ENCODE results near the gene CRYBB1. TPM values are rescaled to one million over a fixed set of nuclear protein-coding genes. Genes with fewer than 3 reads are reported as not detected.

The CRYBB1 gene
- total and polyA plus RNA-seq, 2 donors (not counting 1 experiment from before 2014, with no cell fraction given): 0.18 TPM; not detected in 1

DNA sequence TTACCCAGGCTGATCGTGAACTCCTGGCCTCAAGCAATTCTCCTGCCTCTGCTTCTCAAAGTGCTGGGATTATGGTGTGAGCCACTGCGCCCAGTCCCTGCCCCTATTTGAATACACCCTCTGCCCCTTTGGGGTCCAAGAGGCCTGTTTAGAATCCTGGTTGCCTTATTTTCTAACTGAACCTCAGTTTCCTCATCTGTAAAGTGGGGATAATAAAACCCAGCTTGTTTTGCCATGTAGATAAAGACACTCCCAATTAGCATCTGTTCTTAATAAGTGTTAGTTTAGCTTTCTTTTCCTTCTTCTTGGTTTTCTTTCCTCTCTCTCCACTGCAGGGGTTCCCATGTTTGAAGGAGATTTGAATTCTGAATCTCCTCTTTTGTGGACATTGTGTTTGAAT is 44.3 kb upstream of the CRYBB1 start:
- H3K27ac ChIP-seq (ENCODE audit: low read length in 2 of 2): no peak overlapping the region

GRCh38 chr22:26660961-26661578 is 43.2 kb upstream of the CRYBB1 start:
- peaks cover 36 to 52% of the 10 kb centered on the region in 2 donors for H3K4me1 ChIP-seq (ENCODE audit: control insufficient read depth in 2 of 2, insufficient read depth in 2 of 2, low read length in 2 of 2)
- ATAC-seq (ENCODE audit: low read depth) (no peak), DNase-seq (no peak)
- no peak overlapping the region for H3K9ac ChIP-seq (ENCODE audit: low read length)
- Mint-ChIP-seq H3K4me3 (no peak overlapping the region), H3K27ac (peak overlapping the region; percentile 7), H3K27me3 (peaks cover 12% of the 10 kb centered on the region), H3K4me1 (peaks cover 51% of the 10 kb centered on the region), H3K9me3 (ENCODE audit: insufficient read depth) (no peaks in the 10 kb centered on the region)
- H2AFZ ChIP-seq (ENCODE audit: insufficient read depth, low read depth, low read length, poor library complexity, severe bottlenecking): no peak overlapping the region
- no peak overlapping the region for H3K4me3 ChIP-seq (ENCODE audit: control extremely low read depth in 1 of 5, extremely low read depth in 1 of 5, insufficient read depth in 1 of 5, low read depth in 2 of 5, low read length in 4 of 5)
- no peaks in the 10 kb centered on the region for H3K9me3 ChIP-seq (ENCODE audit: control extremely low read depth in 1 of 3, control insufficient read depth in 2 of 3, insufficient read depth in 1 of 3, low read length in 2 of 3)
- POLR2A ChIA-PET: no interaction called here
- no peaks in the 10 kb centered on the region for H4K20me1 ChIP-seq (ENCODE audit: control insufficient read depth, insufficient read depth, low read length, poor library complexity, severe bottlenecking)
- H3K36me3 ChIP-seq (replicated peaks in 1 of 2; ENCODE audit: control extremely low read depth in 1 of 2, control insufficient read depth in 1 of 2, extremely low read depth in 1 of 2, insufficient read depth in 2 of 2, low read length in 1 of 2): no peaks in the 10 kb centered on the region
- 100% methylated on average over 5 of the region's 7 CpGs for WGBS (ENCODE audit: insufficient coverage)
- CTCF ChIA-PET: interaction anchor here (0.9 to 1.6 kb wide), 4 partner anchors 9 to 261 kb away, joined by 3 to 8 read pairs (median 4); no protein-coding TSS in a partner anchor
- no peak overlapping the region for H3K27ac ChIP-seq (ENCODE audit: low read length in 2 of 2)
- H3K4me2 ChIP-seq (replicated peaks; ENCODE audit: low read depth, low read length, poor library complexity, severe bottlenecking): no peak overlapping the region
- intact Hi-C loops (cut with micrococcal nuclease): no loop called here
- TF ChIP-seq, protein P1, sequence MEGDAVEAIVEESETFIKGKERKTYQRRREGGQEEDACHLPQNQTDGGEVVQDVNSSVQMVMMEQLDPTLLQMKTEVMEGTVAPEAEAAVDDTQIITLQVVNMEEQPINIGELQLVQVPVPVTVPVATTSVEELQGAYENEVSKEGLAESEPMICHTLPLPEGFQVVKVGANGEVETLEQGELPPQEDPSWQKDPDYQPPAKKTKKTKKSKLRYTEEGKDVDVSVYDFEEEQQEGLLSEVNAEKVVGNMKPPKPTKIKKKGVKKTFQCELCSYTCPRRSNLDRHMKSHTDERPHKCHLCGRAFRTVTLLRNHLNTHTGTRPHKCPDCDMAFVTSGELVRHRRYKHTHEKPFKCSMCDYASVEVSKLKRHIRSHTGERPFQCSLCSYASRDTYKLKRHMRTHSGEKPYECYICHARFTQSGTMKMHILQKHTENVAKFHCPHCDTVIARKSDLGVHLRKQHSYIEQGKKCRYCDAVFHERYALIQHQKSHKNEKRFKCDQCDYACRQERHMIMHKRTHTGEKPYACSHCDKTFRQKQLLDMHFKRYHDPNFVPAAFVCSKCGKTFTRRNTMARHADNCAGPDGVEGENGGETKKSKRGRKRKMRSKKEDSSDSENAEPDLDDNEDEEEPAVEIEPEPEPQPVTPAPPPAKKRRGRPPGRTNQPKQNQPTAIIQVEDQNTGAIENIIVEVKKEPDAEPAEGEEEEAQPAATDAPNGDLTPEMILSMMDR (IDR thresholded peaks at IDR 0.05): no peak
- TF ChIP-seq EZH2 (IDR thresholded peaks at IDR 0.05; ENCODE audit: borderline replicate concordance, insufficient read depth, low read depth, low read length, poor library complexity, severe bottlenecking): no peak
- H3K27me3 ChIP-seq (replicated peaks in 1 of 4; ENCODE audit: control extremely low read depth in 1 of 4, control insufficient read depth in 3 of 4, insufficient read depth in 4 of 4, low read length in 3 of 4): peaks cover 0 to 32% (median 14%) of the 10 kb centered on the region in 4 experiments
- no peaks in the 10 kb centered on the region for H3K79me2 ChIP-seq (ENCODE audit: control insufficient read depth, insufficient read depth, low read length)

More for the DNA sequence above, 44.3 kb upstream of the CRYBB1 start:
- Histone ChIP-seq H3K4me3 (ENCODE audit: control extremely low read depth in 1 of 5, extremely low read depth in 1 of 5, insufficient read depth in 1 of 5, low read depth in 2 of 5, low read length in 4 of 5) (no peak overlapping the region), H3K4me2 (replicated peaks; ENCODE audit: low read depth, low read length, poor library complexity, severe bottlenecking) (no peak overlapping the region), H3K9me3 (ENCODE audit: control extremely low read depth in 1 of 3, control insufficient read depth in 2 of 3, insufficient read depth in 1 of 3, low read length in 2 of 3) (no peaks in the 10 kb centered on the region), H3K36me3 (replicated peaks in 1 of 2; ENCODE audit: control extremely low read depth in 1 of 2, control insufficient read depth in 1 of 2, extremely low read depth in 1 of 2, insufficient read depth in 2 of 2, low read length in 1 of 2) (no peaks in the 10 kb centered on the region), H3K79me2 (ENCODE audit: control insufficient read depth, insufficient read depth, low read length) (no peaks in the 10 kb centered on the region), H3K4me1 (ENCODE audit: control insufficient read depth in 2 of 2, insufficient read depth in 2 of 2, low read length in 2 of 2) (peaks cover 35 to 50% of the 10 kb centered on the region in 2 donors), H3K9ac (ENCODE audit: low read length) (no peak overlapping the region), H2AFZ (ENCODE audit: insufficient read depth, low read depth, low read length, poor library complexity, severe bottlenecking) (no peak overlapping the region), H3K27me3 (replicated peaks in 1 of 4; ENCODE audit: control extremely low read depth in 1 of 4, control insufficient read depth in 3 of 4, insufficient read depth in 4 of 4, low read length in 3 of 4) (peaks cover 0 to 23% (median 10%) of the 10 kb centered on the region in 4 experiments), H4K20me1 (ENCODE audit: control insufficient read depth, insufficient read depth, low read length, poor library complexity, severe bottlenecking) (no peaks in the 10 kb centered on the region)
- Mint-ChIP-seq H3K27ac (peak overlapping the region; percentile 1), H3K4me3 (no peak overlapping the region), H3K9me3 (ENCODE audit: insufficient read depth) (no peaks in the 10 kb centered on the region), H3K27me3 (peaks cover 12% of the 10 kb centered on the region), H3K4me1 (peaks cover 55% of the 10 kb centered on the region)
- POLR2A ChIA-PET: interaction anchor here (1.1 kb wide), 1 partner anchor 9 kb away, joined by 3 read pairs; no protein-coding TSS in a partner anchor
- no peak for ATAC-seq (ENCODE audit: low read depth)
- TF ChIP-seq, protein P1 (IDR thresholded peaks at IDR 0.05): no peak
- TF ChIP-seq EZH2 (IDR thresholded peaks at IDR 0.05; ENCODE audit: borderline replicate concordance, insufficient read depth, low read depth, low read length, poor library complexity, severe bottlenecking): no peak
- DNase-seq: no peak
- intact Hi-C loops (cut with micrococcal nuclease): no loop called here
- 100% methylated on average over 1 of the region's 2 CpGs for WGBS (ENCODE audit: insufficient coverage)
- CTCF ChIA-PET: interaction anchor here (0.8 to 2.6 kb wide), 3 partner anchors 9 to 159 kb away, joined by 3 to 8 read pairs (median 7); no protein-coding TSS in a partner anchor
